GM12878 (cell line): Measurements from ENCODE around the gene PITX1. TPM values are rescaled to one million over a fixed set of nuclear protein-coding genes. Genes with fewer than 3 reads are reported as not detected.

Experiments used
- ATAC-seq: fragments of 200-7000 bp; cut with Tn5 transposase; 3 replicates; pipeline ENCODE4 v1.9.1; 2020; ENCODE audit warnings: mild to moderate bottlenecking, moderate library complexity
- BruUV-seq: library from RNA; stranded (reverse); fragments of 400-500 nt; replicated peaks from 2 replicates; lab custom pipeline; 2021; lab: Mats Ljungman, UMichigan
- CTCF ChIA-PET: fragments of 300-600 bp; sonication (Branson Sonifier 250); formaldehyde crosslinking; extraction: SDS; loops from one replicate; lab custom pipeline; 2021; ENCODE audit warnings: inconsistent platforms; lab: Yijun Ruan, JAX
- POLR2A ChIA-PET: fragments of 350-600 bp; formaldehyde crosslinking; extraction: SDS; loops from one replicate; lab custom pipeline; 2021; ENCODE audit warnings: inconsistent platforms; lab: Charles Lee
- RAD21 ChIA-PET: fragments of 300-600 bp; sonication (Branson Sonifier 250); formaldehyde crosslinking; loops from one replicate; lab custom pipeline; 2023; ENCODE audit warnings: antibody characterized with exemption; ENCODE audit not compliant: unreplicated experiment; lab: Charles Lee
- SMC1A ChIA-PET: fragments of 300-600 bp; sonication (Branson Sonifier 250); formaldehyde crosslinking; loops from one replicate; lab custom pipeline; 2023; ENCODE audit not compliant: unreplicated experiment, uncharacterized antibody; lab: Charles Lee
- DNase-seq: peaks from one replicate; pipeline ENCODE4 v3.0.0-alpha.2; 2011; ENCODE audit warnings: low read depth, low spot score
- FAIRE-seq: peaks from 3 replicates; lab custom pipeline; 2011; peaks lifted over from hg19 to GRCh38; lab: Jason Lieb, UNC
- H2AFZ ChIP-seq: 2 replicates; pipeline ENCODE4 v1.6.0; 2011; ENCODE audit warnings: low read depth, low read length, control low read depth; ENCODE audit not compliant: control insufficient read depth
- H3K27ac ChIP-seq: 2 replicates; pipeline ENCODE4 v1.5.1; 2011; ENCODE audit warnings: control low read depth; ENCODE audit not compliant: control insufficient read depth, insufficient read depth
- H3K27me3 ChIP-seq, 2 experiments: replicated peaks in 1 of 2; 2 replicates each; pipeline versions ENCODE4 v1.6.0 to v1.6.1; 2011; ENCODE audit warnings: low read length in 1 of 2; ENCODE audit not compliant: control insufficient read depth in 2 of 2, insufficient read depth in 2 of 2
- H3K36me3 ChIP-seq, 2 experiments: 2 replicates each; pipeline ENCODE4 v1.5.1; 2011; ENCODE audit warnings: low read length in 1 of 2; ENCODE audit not compliant: control insufficient read depth in 2 of 2, insufficient read depth in 2 of 2
- H3K4me1 ChIP-seq: 2 replicates; pipeline ENCODE4 v1.6.1; 2011; ENCODE audit warnings: mild to moderate bottlenecking, low read length, moderate library complexity, mixed read lengths; ENCODE audit not compliant: control insufficient read depth, insufficient read depth
- H3K4me2 ChIP-seq: 2 replicates; pipeline ENCODE4 v1.6.0; 2011; ENCODE audit warnings: control low read depth; ENCODE audit not compliant: control insufficient read depth, insufficient read depth
- H3K4me3 ChIP-seq: fragments of 200-600 bp; sonication (generic); 2 replicates; pipeline ENCODE4 v1.5.1; 2016
- H3K79me2 ChIP-seq: 2 replicates; pipeline ENCODE4 v1.6.0; 2011; ENCODE audit warnings: low read length; ENCODE audit not compliant: control insufficient read depth, insufficient read depth
- H3K9ac ChIP-seq: 2 replicates; pipeline ENCODE4 v1.8.0; 2011; ENCODE audit warnings: low read length, control low read depth, mixed read lengths; ENCODE audit not compliant: control insufficient read depth, insufficient read depth
- H3K9me3 ChIP-seq: replicated peaks from 3 replicates; pipeline ENCODE4 v1.5.1; 2011; ENCODE audit warnings: mild to moderate bottlenecking, low read length; ENCODE audit not compliant: control insufficient read depth, insufficient read depth
- H4K20me1 ChIP-seq: 2 replicates; pipeline ENCODE4 v1.6.0; 2011; ENCODE audit not compliant: control insufficient read depth, insufficient read depth
- ASH2L ChIP-seq: fragments of 300-600, 200-600 bp; sonication (generic); IDR thresholded peaks from 2 replicates; pipeline ENCODE4 v1.6.1; 2017; ENCODE audit warnings: low read depth, mild to moderate bottlenecking, borderline replicate concordance
- ATF7 ChIP-seq: fragments of 450-650 bp; IDR thresholded peaks from 2 replicates; pipeline ENCODE4 v1.6.1; 2016; ENCODE audit warnings: low read depth, mild to moderate bottlenecking
- BACH1 ChIP-seq: fragments of 450-650 bp; IDR thresholded peaks from 2 replicates; pipeline ENCODE4 v1.6.1; 2017; ENCODE audit warnings: mild to moderate bottlenecking, borderline replicate concordance
- CTCF ChIP-seq, 3 experiments: IDR thresholded peaks in 2 of 3; conservative IDR thresholded peaks in 1 of 3; 2 replicates each; pipeline ENCODE4 v1.5.1; 2011; ENCODE audit warnings: low read depth in 3 of 3, low read length in 3 of 3, mild to moderate bottlenecking in 3 of 3, control low read depth in 2 of 3, moderate library complexity in 2 of 3, inconsistent platforms in 1 of 3, mixed read lengths in 1 of 3; ENCODE audit not compliant: control insufficient read depth in 2 of 3, insufficient read depth in 1 of 3; ENCODE audit errors: extremely low read depth in 1 of 3
- PKNOX1 ChIP-seq: fragments of 450-650 bp; IDR thresholded peaks from 2 replicates; pipeline ENCODE4 v1.6.1; 2016; ENCODE audit warnings: mild to moderate bottlenecking
- RB1 ChIP-seq: fragments of 450-650 bp; formaldehyde crosslinking; IDR thresholded peaks from 2 replicates; pipeline ENCODE4 v1.6.1; 2017; ENCODE audit warnings: mild to moderate bottlenecking, borderline replicate concordance
- SKIL ChIP-seq: fragments of 450-650 bp; IDR thresholded peaks from 2 replicates; pipeline ENCODE4 v1.6.1; 2017; ENCODE audit warnings: mild to moderate bottlenecking, low read depth, inconsistent platforms; ENCODE audit not compliant: poor library complexity, severe bottlenecking
- SMAD1 ChIP-seq: fragments of 450-650 bp; IDR thresholded peaks from 2 replicates; pipeline ENCODE4 v1.6.1; 2018; ENCODE audit warnings: mild to moderate bottlenecking, low read depth; ENCODE audit not compliant: partially characterized antibody
- USF2 ChIP-seq: IDR thresholded peaks from 2 replicates; pipeline ENCODE4 v1.6.1; 2011; ENCODE audit warnings: low read depth, low read length, improper control_type of control experiment, borderline replicate concordance
- ZNF592 ChIP-seq: fragments of 450-650 bp; IDR thresholded peaks from 2 replicates; pipeline ENCODE4 v1.6.1; 2017; ENCODE audit warnings: mild to moderate bottlenecking, moderate library complexity
- WGBS: methylation state at CpG from one replicate; pipeline ENCODE4 v1.1.6; 2016; ENCODE audit warnings: low lambda C conversion rate; ENCODE audit not compliant: insufficient replicate concordance, insufficient coverage; ENCODE audit errors: missing lambda C conversion rate; 5-methylcytosine and 5-hydroxymethylcytosine counted together
- in situ Hi-C: fragments of 300-500 bp; cut with MboI; formaldehyde crosslinking; loops from 9 replicates; pipeline ENCODE4 v1.14.3; 2018; ENCODE audit warnings: mixed read lengths
- intact Hi-C: fragments of 100-400 bp; cut with micrococcal nuclease; formaldehyde crosslinking; loops from one replicate; pipeline ENCODE4 v1.14.2; 2022; ENCODE audit not compliant: unreplicated experiment
- polyA plus RNA-seq, 11 experiments: library from polyadenylated mRNA; depleted of rRNA in 4 of 11; unstranded in 6 of 11; stranded (reverse) in 5 of 11; fragments of >200 nt; fragmentation: Nextera tagmentation in 4 of 11; fragmentation: Illumina TruSeq in 1 of 11; extraction: Ambion mirVana in 4 of 11; extraction: Trizol in 1 of 11; gene quantifications; 1 replicate in 1 of 11; 2 replicates in 10 of 11; pipeline versions ENCODE4 v1.2.1 to v1.2.3, GENCODE V29; 2011 to 2016; ENCODE audit warnings: inconsistent platforms in 2 of 11, missing spikeins in 2 of 11, low read depth in 1 of 11
- total RNA-seq, 4 experiments: library from RNA; depleted of rRNA in 3 of 4; stranded (reverse); fragments of >200 nt in 3 of 4; fragmentation: Illumina TruSeq in 1 of 4; extraction: Trizol in 1 of 4; gene quantifications; 2 replicates each; pipeline versions ENCODE4 v1.2.1 to v1.2.3, GENCODE V29; 2013 to 2021

PITX1 gene
- total and polyA plus RNA-seq, 10 of the 15 experiments (the other 5 are each of a cell fraction or from before 2014, with no cell fraction given): 0.16 to 1.1 (median 0.68) TPM; not detected in 5

GRCh38 chr5:134993161-134993560 lies 40.9 kb downstream of the PITX1 start:
- no peaks in the 10 kb centered on the region for H4K20me1 ChIP-seq
- no peak for TF ChIP-seq USF2
- no peak for TF ChIP-seq SMAD1
- no peak for TF ChIP-seq RB1
- TF ChIP-seq ZNF592: no peak
- no peak for TF ChIP-seq ASH2L
- no peak for TF ChIP-seq SKIL
- no peak for TF ChIP-seq CTCF (IDR thresholded peaks at IDR 0.05 in 2 of 3, conservative IDR thresholded peaks at IDR 0.05 in 1 of 3; ENCODE audit: control insufficient read depth in 2 of 3, extremely low read depth in 1 of 3, insufficient read depth in 1 of 3, low read depth in 3 of 3, low read length in 3 of 3)
- no peak for TF ChIP-seq ATF7
- no peak for TF ChIP-seq BACH1
- TF ChIP-seq PKNOX1: no peak

More at GRCh38 chr5:134993161-134993560, 40.9 kb downstream of the PITX1 start:
- ChIA-PET POLR2A (no interaction called here), CTCF (no interaction called here), SMC1A (no interaction called here), RAD21 (no interaction called here)
- Histone ChIP-seq H3K27ac (no peak overlapping the region), H3K27me3 (no peaks in the 10 kb centered on the region), H3K4me1 (no peaks in the 10 kb centered on the region), H3K4me2 (no peak overlapping the region), H3K4me3 (no peak overlapping the region), H3K9ac (no peak overlapping the region), H3K9me3 (no peaks in the 10 kb centered on the region; the same call in 2 of the 3 replicates), H2AFZ (no peak overlapping the region), H3K36me3 (no peaks in the 10 kb centered on the region), H3K79me2 (no peaks in the 10 kb centered on the region)
- no peak for ATAC-seq
- DNase-seq: no peak
- intact Hi-C loops: no loop called here
- BruUV-seq: no TSS peak
- 60% methylated on average over 2 of the region's 2 CpGs for WGBS
- in situ Hi-C loops: no loop called here
- FAIRE-seq: no peak
